Activated T-helper 1 cell treated with anti-CD3 and anti-CD28 coated beads, Interleukin-2, amount 50 U/mL, for 16 hours (primary cell): Measurements from ENCODE around the gene GRID2.

Experiments
- DNase-seq, 2 donors: peaks; one replicate each; pipeline ENCODE4 v3.0.0-alpha.2; 2020; ENCODE audit warnings: low read depth in 1 of 2, low spot score in 1 of 2

Gene GRID2

GRCh38 chr4:93730251-93730650 lies 1426.5 kb downstream of the GRID2 start:
- DNase-seq = no peak

GRCh38 chr4:93730760-93731159 lies 1427.0 kb downstream of the GRID2 start:
- no peak for DNase-seq

GRCh38 chr4:93731456-93731855 lies 1427.7 kb downstream of the GRID2 start:
- no peak for DNase-seq

GRCh38 chr4:93732509-93732908 lies 1428.7 kb downstream of the GRID2 start:
- no peak for DNase-seq

GRCh38 chr4:93740890-93741289 lies 1437.1 kb downstream of the GRID2 start:
- DNase-seq = no peak

- no peak for DNase-seq
Measured at GRCh38 chr4:93743022-93743421, 1439.3 kb downstream of the GRID2 start.

GRCh38 chr4:93743635-93744034 lies 1439.9 kb downstream of the GRID2 start:
- DNase-seq = no peak

GRCh38 chr4:93744961-93745360 lies 1441.2 kb downstream of the GRID2 start:
- DNase-seq = no peak

GRCh38 chr4:93746031-93746430 lies 1442.3 kb downstream of the GRID2 start:
- DNase-seq = no peak

- DNase-seq = no peak
Measured at GRCh38 chr4:93747220-93747619, 1443.5 kb downstream of the GRID2 start.

- DNase-seq = no peak
Measured at GRCh38 chr4:93748373-93749291, 1444.9 kb downstream of the GRID2 start.

GRCh38 chr4:93749292-93749761 lies 1445.6 kb downstream of the GRID2 start:
- DNase-seq = no peak

GRCh38 chr4:93751411-93751810 lies 1447.6 kb downstream of the GRID2 start:
- no peak for DNase-seq

GRCh38 chr4:93756101-93756500 lies 1452.3 kb downstream of the GRID2 start:
- DNase-seq = no peak

- DNase-seq = no peak
Measured at GRCh38 chr4:93759506-93759905, 1455.7 kb downstream of the GRID2 start.

GRCh38 chr4:93760284-93760683 lies 1456.5 kb downstream of the GRID2 start:
- no peak for DNase-seq

GRCh38 chr4:93761286-93761685 lies 1457.5 kb downstream of the GRID2 start:
- no peak for DNase-seq

- no peak for DNase-seq
Measured at GRCh38 chr4:93764639-93765246, 1461.0 kb downstream of the GRID2 start.

GRCh38 chr4:93767917-93768316 lies 1464.2 kb downstream of the GRID2 start:
- DNase-seq = no peak

- DNase-seq = no peak
Measured at GRCh38 chr4:93770201-93770600, 1466.4 kb downstream of the GRID2 start.

- no peak for DNase-seq
Measured at GRCh38 chr4:93771640-93772411, 1468.1 kb downstream of the GRID2 start.

- no peak for DNase-seq
Measured at GRCh38 chr4:93772858-93773257, 1469.1 kb downstream of the GRID2 start.
